Midbrain (tissue), 1 donor: ENCODE measurements around the gene ZNF274.
"Not testable (repeated sequence)": the region's sequence is repeated elsewhere in the genome, so short reads cannot be mapped to it uniquely, and the experiment has no call there.

Source experiments
- DNase-seq: peaks from one replicate; lab custom pipeline; 2025; lab: John Stamatoyannopoulos, UW

The ZNF274 gene

GRCh38 chr19:58182989-58183816 is at the start of gene ZNF274:
Gene ZNF274, plus strand, starts transcription at chr19:58183061. Its CDS starts 905 bp downstream, at chr19:58183966.
- DNase-seq = peak; percentile 86

- DNase-seq = no peak
These were observed 48.6 kb upstream of the ZNF274 start for GRCh38 chr19:58134244-58134643.

- DNase-seq = no peak
These were observed 37.0 kb upstream of the ZNF274 start for GRCh38 chr19:58145849-58146248.

GRCh38 chr19:58147475-58147874 is 35.4 kb upstream of the ZNF274 start:
- not testable (repeated sequence) for DNase-seq

GRCh38 chr19:58150328-58150921 is 32.4 kb upstream of the ZNF274 start, which contains the start of gene ZNF329:
Gene ZNF329, minus strand, starts transcription at chr19:58150789. Its CDS starts 21,286 bp downstream, at chr19:58129503.
- DNase-seq = peak; percentile 90

- DNase-seq = no peak
These were observed 29.5 kb upstream of the ZNF274 start for GRCh38 chr19:58153386-58153785.

- peak; percentile 16 for DNase-seq
These were observed 28.6 kb upstream of the ZNF274 start for GRCh38 chr19:58154287-58154678.

GRCh38 chr19:58154679-58155648 is 27.9 kb upstream of the ZNF274 start:
- DNase-seq = peak; percentile 92

- no peak for DNase-seq
These were observed 25.7 kb upstream of the ZNF274 start for GRCh38 chr19:58157045-58157728.

- DNase-seq = no peak
These were observed 16.6 kb upstream of the ZNF274 start for GRCh38 chr19:58166268-58166667.

- no peak for DNase-seq
These were observed 16.1 kb upstream of the ZNF274 start for GRCh38 chr19:58166708-58167280.

- DNase-seq = no peak
These were observed 12.0 kb upstream of the ZNF274 start for GRCh38 chr19:58170860-58171259.

- no peak for DNase-seq
These were observed 822 bp upstream of the ZNF274 start for GRCh38 chr19:58181902-58182576.

GRCh38 chr19:58182577-58182988 is 278 bp upstream of the ZNF274 start:
- DNase-seq = no peak

GRCh38 chr19:58183817-58184215 is 955 bp downstream of the ZNF274 start:
- no peak for DNase-seq

- no peak for DNase-seq
These were observed 14.2 kb downstream of the ZNF274 start for GRCh38 chr19:58196901-58197616.

- DNase-seq = no peak
These were observed 21.1 kb downstream of the ZNF274 start for GRCh38 chr19:58203814-58204475.

- no peak for DNase-seq
These were observed 21.7 kb downstream of the ZNF274 start for GRCh38 chr19:58204566-58204965.

- no peak for DNase-seq
These were observed 26.7 kb downstream of the ZNF274 start for GRCh38 chr19:58209577-58209976.
